ENCODE data around the gene ABHD16A. TPM values are rescaled to one million over a fixed set of nuclear protein-coding genes. Genes with fewer than 3 reads are reported as not detected.

The ABHD16A gene
- 10 to 100 TPM; 48.9 TPM for total RNA-seq

DNA sequence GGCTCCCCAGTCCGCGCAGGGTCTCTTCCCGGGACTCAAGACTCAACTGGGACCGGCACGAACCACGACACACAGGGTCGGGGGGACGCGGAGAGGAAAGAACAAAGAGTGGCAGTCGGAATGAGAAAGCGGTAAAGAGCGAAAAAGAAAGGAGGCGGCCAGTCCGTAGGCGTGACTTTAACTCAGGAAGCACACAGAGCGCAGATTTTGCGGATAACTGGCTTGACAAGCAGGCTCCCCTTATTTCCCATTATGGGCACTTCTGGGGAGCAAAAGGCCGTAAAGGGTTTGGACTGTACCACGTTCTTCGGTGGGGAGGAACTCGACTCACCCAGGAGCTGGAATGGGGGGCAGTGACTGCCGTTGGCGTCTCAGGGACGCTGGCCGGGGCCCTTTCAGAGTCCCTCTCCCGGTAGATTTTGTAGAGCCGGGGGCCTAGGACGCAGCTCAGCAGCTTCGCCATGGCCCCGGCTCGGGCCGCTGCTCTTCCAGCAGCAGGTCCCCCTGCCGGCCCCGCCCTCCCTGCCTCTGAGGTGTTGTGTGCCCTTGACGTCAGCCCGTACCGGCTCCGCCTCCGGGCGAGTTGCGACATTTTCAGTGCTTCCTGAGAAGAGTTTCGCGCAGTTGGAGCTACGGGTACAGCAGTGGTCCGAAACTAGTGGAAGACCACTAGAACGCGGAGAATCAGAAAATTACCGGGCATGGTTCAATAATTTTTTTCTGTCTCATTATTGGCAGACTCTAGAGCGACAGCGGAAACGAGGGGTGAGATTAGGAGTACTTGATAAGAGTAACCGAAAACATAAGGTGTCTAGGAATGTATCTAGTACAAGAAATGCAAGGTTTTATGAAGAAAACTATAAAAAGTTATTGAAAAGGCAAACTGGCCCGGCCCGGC is at the start of gene ABHD16A:
ABHD16A (minus strand) TSS at position 506 of the 898 bp plus-strand sequence; CDS start at position 463, 43 bp downstream.
- peak; percentile 97 for ATAC-seq (replicated peaks in 1 of 2)
- H3K9me3 Mint-ChIP-seq = no peaks in the 10 kb centered on the region
- H3K27me3 Mint-ChIP-seq (ENCODE audit: low read depth) = no peaks in the 10 kb centered on the region
- peaks cover 30% of the 10 kb centered on the region for H3K4me1 Mint-ChIP-seq (ENCODE audit: low read depth)
- DNase-seq = peak; percentile 97 to 98
- H3K36me3 Mint-ChIP-seq (ENCODE audit: insufficient read depth in 2 of 2) = peaks cover 6% of the 10 kb centered on the region in 2 donors
- H3K27ac Mint-ChIP-seq = peak within 1 kb of the TSS; percentile 95
- H3K4me3 Mint-ChIP-seq = peak within 1 kb of the TSS; percentile 87 to 90

DNA sequence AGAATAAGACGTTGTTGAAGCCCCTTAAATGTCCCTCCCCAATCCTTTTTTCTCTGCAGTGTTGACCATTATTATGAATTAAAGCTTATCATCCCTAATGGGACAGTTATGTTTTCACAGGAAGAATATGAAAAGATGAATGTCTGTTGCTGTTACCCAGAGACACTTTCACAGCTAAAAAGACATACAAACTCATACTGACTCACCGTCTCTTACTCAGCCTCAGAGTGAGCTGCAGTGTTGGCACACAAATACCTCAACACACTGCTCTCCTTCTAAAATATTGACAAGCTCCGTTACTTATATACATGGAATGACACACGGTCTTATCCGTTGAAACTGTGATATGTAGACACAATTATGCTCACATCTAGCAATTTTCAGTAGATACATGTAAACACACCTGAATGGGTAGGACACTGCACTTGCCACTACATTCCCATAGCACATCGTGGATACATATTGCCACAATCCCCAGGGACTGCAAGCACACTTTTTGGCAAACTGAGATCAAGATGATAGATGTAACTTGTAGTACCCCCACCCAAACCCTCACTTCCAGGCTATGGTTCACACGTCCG is 49.7 kb upstream of the ABHD16A start:
- Mint-ChIP-seq H3K27me3 (ENCODE audit: low read depth) (no peaks in the 10 kb centered on the region), H3K9me3 (no peaks in the 10 kb centered on the region), H3K4me3 (no peak overlapping the region), H3K4me1 (ENCODE audit: low read depth) (no peaks in the 10 kb centered on the region), H3K36me3 (ENCODE audit: insufficient read depth in 2 of 2) (peaks cover 1 to 6% of the 10 kb centered on the region in 2 donors), H3K27ac (no peak overlapping the region)
- DNase-seq = no peak
- no peak for ATAC-seq (replicated peaks in 1 of 2)

DNA sequence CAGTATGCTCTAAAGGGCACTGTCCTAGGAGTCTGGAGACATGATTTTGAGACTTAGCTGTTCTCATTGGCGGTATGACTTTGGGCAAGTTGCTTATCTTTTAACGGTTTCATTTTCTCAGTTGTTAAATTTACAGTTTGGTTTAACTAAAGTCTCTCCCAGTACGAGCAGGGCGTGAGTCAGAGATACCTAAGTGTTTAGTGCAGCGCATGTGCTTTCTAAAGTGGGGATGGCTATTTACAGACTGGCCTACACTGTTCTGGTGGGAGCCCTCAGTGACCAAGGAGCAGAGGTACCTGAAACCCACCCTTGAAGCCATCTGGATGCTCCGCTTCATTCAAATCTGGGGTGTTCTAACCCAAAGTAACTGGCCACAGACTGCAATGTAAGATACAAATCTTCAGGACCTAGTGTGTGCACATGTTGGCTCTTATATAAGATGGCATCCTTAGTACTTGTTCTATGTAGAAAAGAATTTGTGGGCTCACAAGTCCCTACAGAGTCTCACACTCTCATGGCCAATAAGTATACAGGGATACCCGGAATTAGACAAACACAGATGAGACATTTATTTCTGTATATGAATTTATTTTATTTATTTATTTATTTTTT is 47.4 kb upstream of the ABHD16A start:
- H3K36me3 Mint-ChIP-seq (ENCODE audit: insufficient read depth in 2 of 2) = peaks cover 6 to 15% of the 10 kb centered on the region in 2 donors
- ATAC-seq (replicated peaks in 1 of 2) (no peak), DNase-seq (no peak)
- no peak overlapping the region for H3K4me3 Mint-ChIP-seq
- no peaks in the 10 kb centered on the region for H3K9me3 Mint-ChIP-seq
- no peak overlapping the region for H3K27ac Mint-ChIP-seq
- H3K4me1 Mint-ChIP-seq (ENCODE audit: low read depth) = no peaks in the 10 kb centered on the region
- H3K27me3 Mint-ChIP-seq (ENCODE audit: low read depth) = no peaks in the 10 kb centered on the region

DNA sequence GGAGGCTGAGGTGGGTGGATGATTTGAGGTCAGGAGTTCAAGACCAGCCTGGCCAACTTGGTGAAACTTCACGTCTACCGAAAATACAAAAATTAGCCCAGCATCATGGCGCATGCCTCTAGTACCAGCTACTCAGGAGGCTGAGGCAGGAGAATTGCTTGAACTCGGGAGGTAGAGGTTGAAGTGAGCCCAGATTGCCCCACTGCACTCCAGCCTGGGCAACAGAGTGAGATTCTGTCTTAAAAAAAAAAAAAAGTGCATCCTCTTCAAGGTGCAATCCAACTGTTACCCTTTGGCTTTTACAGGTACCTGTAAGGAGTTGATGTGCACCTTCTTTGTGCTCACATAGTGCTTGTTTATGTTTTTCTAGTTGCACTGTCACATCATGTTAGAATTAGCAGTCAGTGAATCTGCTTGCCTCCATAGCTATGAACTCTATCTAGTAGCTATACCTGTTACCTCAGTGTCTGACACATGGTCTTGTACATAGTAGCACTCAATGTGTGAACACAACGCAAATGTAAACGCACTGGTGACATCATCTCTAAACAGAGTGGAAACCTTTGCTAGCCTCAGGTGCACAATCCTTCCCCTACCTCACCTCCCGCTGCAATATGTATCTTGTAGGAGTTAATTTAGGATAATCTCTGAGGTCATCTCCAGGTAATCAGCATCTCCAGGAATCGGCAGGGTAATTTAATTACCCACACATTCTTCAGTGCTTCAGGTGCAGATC is 46.3 kb upstream of the ABHD16A start:
- ATAC-seq (replicated peaks in 1 of 2) (no peak), DNase-seq (no peak)
- H3K36me3 Mint-ChIP-seq (ENCODE audit: insufficient read depth in 2 of 2) = peaks cover 9 to 19% of the 10 kb centered on the region in 2 donors
- peaks cover 5% of the 10 kb centered on the region for H3K4me1 Mint-ChIP-seq (ENCODE audit: low read depth)
- no peak overlapping the region for H3K27ac Mint-ChIP-seq
- H3K27me3 Mint-ChIP-seq (ENCODE audit: low read depth) = no peaks in the 10 kb centered on the region
- no peaks in the 10 kb centered on the region for H3K9me3 Mint-ChIP-seq
- H3K4me3 Mint-ChIP-seq = no peak overlapping the region

DNA sequence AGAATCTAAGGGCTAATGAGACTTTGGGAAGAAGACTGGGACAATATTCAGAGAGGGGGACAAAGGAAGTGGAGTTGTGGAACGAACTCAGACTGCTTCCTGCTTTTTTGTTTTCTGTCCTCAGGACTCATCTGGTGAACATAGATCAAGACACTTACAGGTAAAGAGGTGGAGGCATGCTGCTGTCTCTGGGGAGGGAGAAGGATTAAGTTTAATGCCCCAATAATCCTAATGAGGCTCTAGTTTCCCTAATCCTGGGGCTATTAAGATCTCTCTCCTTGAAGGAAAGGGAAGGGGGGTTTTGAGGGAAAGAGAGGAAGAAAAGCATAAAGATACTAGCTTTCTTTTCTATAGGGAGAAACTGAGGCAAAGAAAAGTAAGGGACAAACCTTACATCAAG is 41.3 kb upstream of the ABHD16A start:
- Mint-ChIP-seq H3K36me3 (ENCODE audit: insufficient read depth in 2 of 2) (peaks cover 18 to 41% of the 10 kb centered on the region in 2 donors), H3K4me3 (no peak overlapping the region), H3K27me3 (ENCODE audit: low read depth) (no peaks in the 10 kb centered on the region)

DNA sequence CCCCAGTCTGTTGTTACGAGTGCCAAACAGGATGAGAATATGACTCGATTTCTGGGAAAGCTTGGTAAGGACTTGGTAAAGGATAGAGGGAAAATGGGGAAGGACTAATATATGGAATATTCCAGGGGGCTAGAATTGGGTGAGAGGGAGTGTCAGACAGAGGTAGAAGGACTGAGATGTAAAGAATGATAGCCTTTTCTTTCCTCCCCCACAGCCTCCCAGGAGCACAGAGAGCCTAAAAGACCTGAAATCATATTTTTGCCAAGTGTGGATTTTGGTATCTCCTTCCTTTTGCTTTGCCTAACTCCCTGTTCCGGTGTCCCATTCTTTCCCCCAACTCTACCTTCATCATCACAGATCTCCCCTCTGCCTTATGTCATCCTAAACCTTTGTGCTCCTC is 39.8 kb upstream of the ABHD16A start:
- ATAC-seq (replicated peaks in 1 of 2) (no peak), DNase-seq (no peak)
- Mint-ChIP-seq H3K27ac (no peak overlapping the region), H3K36me3 (ENCODE audit: insufficient read depth in 2 of 2) (peaks cover 17 to 38% of the 10 kb centered on the region in 2 donors), H3K27me3 (ENCODE audit: low read depth) (no peaks in the 10 kb centered on the region), H3K9me3 (no peaks in the 10 kb centered on the region), H3K4me1 (ENCODE audit: low read depth) (peaks cover 42% of the 10 kb centered on the region), H3K4me3 (no peak overlapping the region)

More for the DNA sequence above, 41.3 kb upstream of the ABHD16A start:
- Mint-ChIP-seq H3K4me1 (ENCODE audit: low read depth) (peaks cover 26% of the 10 kb centered on the region), H3K27ac (no peak overlapping the region), H3K9me3 (no peaks in the 10 kb centered on the region)
- no peak for DNase-seq
- no peak for ATAC-seq (replicated peaks in 1 of 2)

DNA sequence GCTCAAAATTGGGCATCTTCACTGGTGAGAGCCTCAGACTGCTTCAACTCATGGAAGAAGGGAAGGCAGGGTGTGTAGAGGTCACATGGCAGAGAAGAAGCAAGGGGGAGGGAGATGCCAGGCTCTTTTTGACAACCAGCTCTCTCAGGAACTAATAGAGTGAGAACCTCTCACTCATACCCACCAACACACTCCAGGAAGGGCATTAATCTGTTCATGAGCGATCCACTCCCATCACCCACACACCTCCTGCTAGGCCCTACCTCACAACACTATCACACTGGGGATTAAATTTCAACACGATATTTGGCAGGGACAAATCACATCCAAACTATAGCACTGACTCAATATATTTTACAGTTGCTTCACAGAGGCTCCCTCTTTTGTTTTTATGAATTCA is 38.7 kb upstream of the ABHD16A start:
- H3K9me3 Mint-ChIP-seq = no peaks in the 10 kb centered on the region
- peaks cover 13 to 31% of the 10 kb centered on the region in 2 donors for H3K36me3 Mint-ChIP-seq (ENCODE audit: insufficient read depth in 2 of 2)
- H3K27me3 Mint-ChIP-seq (ENCODE audit: low read depth) = no peaks in the 10 kb centered on the region
- H3K4me1 Mint-ChIP-seq (ENCODE audit: low read depth) = peaks cover 52% of the 10 kb centered on the region
- no peak for ATAC-seq (replicated peaks in 1 of 2)
- DNase-seq = no peak
- no peak overlapping the region for H3K27ac Mint-ChIP-seq
- H3K4me3 Mint-ChIP-seq = peak overlapping the region; percentile 5 to 42

DNA sequence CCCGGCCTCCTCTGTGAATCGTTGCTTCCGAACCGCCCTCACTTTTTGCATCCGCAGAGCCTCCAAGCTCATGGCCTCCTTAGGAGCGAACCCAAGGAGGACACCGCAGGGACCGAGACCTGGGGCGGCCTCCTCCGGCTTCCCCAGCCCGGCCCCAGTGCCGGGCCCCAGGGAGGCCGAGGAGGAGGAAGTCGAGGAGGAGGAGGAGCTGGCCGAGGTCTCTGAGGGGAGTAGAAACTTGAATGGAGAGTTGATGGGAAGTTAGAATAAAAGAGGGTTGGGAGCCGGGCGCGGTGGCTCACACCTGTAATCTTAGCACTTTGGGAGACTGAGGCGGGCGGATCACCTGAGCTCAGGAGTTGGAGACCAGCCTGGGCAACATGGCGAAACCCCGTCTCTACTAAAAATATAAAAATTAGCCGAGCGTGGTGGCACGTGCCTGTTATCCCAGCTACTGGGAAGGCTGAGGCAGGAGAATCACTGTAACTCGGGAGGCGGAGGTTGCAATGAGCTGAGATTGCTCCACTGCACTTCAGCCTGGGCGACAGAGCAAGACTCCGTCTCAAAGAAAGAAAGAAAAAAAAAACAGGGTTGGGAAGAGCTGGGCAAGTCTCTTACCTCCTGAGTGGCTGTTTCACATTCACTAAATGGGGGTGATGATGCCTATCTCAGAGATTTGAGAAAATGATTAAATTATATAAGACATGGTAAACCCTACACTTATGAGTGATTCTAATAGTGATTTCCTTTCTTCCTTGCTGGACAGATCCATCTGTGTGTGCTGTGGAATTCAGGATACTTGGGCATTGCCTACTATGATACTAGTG is 37.5 kb upstream of the ABHD16A start:
- Mint-ChIP-seq H3K4me1 (ENCODE audit: low read depth) (peaks cover 57% of the 10 kb centered on the region), H3K27ac (peak overlapping the region; percentile 93), H3K4me3 (peak overlapping the region; percentile 89 to 98), H3K9me3 (no peaks in the 10 kb centered on the region), H3K36me3 (ENCODE audit: insufficient read depth in 2 of 2) (peaks cover 16 to 41% of the 10 kb centered on the region in 2 donors), H3K27me3 (ENCODE audit: low read depth) (no peaks in the 10 kb centered on the region)
- no peak for ATAC-seq (replicated peaks in 1 of 2)
- no peak for DNase-seq

DNA sequence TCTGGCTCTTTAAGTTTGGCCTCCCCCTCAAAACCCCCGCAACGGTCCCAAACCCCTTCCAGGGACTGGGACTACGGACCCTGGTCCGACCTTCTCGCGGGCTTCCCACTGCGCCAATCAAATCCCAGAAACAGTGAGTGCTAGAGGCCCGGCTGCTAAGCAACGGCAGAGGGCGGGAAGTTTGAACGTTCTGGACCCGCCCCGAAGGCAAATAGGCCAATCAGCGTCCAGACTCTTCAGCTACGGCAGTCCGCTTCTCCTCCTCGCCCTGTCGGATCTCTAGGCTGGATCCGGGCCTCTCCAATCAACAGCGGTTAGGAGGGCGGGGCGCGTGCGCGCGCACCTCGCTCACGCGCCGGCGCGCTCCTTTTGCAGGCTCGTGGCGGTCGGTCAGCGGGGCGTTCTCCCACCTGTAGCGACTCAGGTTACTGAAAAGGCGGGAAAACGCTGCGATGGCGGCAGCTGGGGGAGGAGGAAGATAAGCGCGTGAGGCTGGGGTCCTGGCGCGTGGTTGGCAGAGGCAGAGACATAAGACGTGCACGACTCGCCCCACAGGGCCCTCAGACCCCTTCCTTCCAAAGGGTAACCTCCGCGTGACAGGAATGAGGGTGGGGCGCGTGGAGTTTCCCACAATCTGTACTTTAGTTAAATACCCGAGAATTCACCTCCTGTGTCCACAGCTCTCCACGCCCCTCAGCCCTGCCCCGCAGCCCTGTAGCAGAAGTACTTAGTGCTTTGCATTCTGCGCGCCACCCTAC is 36.7 kb upstream of the ABHD16A start, which contains the start of gene MSH5:
MSH5 (plus strand) TSS at position 367 of the 758 bp plus-strand sequence. CDS start 462 bp downstream, outside the sequence.
- peaks cover 20 to 43% of the 10 kb centered on the region in 2 donors for H3K36me3 Mint-ChIP-seq (ENCODE audit: insufficient read depth in 2 of 2)

DNA sequence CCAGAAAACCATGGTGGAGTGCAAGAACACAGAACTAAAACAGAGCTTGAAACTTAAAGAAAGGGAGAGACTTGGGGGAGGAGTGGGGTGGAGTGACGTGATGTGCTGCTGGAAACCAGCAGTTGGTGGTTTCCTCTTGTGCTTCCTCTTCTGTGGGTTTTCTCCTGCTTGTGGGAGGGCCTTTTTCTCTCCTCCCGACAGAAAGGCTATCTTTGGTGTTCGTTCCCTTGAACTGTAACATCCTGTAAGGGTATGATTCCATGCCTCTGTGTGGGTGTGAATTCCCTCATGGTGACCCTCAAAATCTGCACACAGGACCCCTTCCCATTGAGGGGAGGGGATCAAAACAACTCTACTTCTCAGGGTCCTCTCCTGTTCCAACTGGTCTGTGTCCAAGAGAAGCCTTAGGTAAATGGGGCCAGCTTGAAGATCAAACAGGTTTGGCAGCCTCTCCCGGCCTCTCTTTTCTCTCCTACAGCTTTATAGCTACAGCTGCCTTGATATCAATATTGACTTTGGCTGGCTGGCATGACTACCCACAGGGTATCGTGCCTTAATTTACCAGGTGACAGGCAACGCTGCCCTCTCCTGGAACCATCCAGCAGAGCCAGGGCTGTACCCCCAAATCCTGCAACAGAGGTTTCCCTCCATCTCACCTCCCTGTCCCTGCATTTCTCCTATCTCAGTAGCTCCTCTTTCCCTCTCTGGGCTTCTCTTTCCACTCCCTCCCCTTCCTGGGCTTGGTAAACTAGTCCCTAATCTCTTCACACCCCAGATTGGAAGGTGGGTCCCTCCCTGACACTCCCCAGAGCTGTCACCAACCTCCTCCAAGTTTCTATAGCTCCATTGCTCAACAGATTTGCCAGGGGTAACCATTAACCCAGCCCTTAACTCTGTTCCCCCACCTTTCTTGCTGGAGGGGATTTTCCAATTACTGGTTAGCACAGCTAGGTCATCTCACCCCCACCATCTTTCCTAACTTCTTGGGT is 35.2 kb upstream of the ABHD16A start:
- DNase-seq = peak; percentile 57 to 64
- peak overlapping the region; percentile 83 for H3K27ac Mint-ChIP-seq
- peaks cover 22 to 41% of the 10 kb centered on the region in 2 donors for H3K36me3 Mint-ChIP-seq (ENCODE audit: insufficient read depth in 2 of 2)
- peak overlapping the region; percentile 89 to 98 for H3K4me3 Mint-ChIP-seq
- H3K9me3 Mint-ChIP-seq = no peaks in the 10 kb centered on the region
- no peaks in the 10 kb centered on the region for H3K27me3 Mint-ChIP-seq (ENCODE audit: low read depth)
- peaks cover 65% of the 10 kb centered on the region for H3K4me1 Mint-ChIP-seq (ENCODE audit: low read depth)
- ATAC-seq (replicated peaks in 1 of 2) = peak in 1 of 2 donors; percentile 18

More for the DNA sequence above, 36.7 kb upstream of the ABHD16A start, which contains the start of gene MSH5:
- Mint-ChIP-seq H3K27ac (peak within 1 kb of the TSS; percentile 93), H3K4me1 (ENCODE audit: low read depth) (peaks cover 51% of the 10 kb centered on the region), H3K4me3 (peak within 1 kb of the TSS; percentile 89 to 98), H3K9me3 (no peaks in the 10 kb centered on the region), H3K27me3 (ENCODE audit: low read depth) (no peaks in the 10 kb centered on the region)
- ATAC-seq (replicated peaks in 1 of 2) (peak; percentile 87 to 91), DNase-seq (peak; percentile 96 to 98)
